Activated CD4-positive, CD25-positive, alpha-beta regulatory T cell treated with anti-CD3 and anti-CD28 coated beads, Interleukin-2, amount 50 U/mL, for 72 hours (primary cell): ENCODE results near the gene MEN1.
A peak's percentile ranks its signal among the peaks of the same experiment; 100 is the strongest.

Experiments
- DNase-seq: peaks from one replicate; pipeline ENCODE4 v3.0.0; 2021

Gene MEN1

DNA sequence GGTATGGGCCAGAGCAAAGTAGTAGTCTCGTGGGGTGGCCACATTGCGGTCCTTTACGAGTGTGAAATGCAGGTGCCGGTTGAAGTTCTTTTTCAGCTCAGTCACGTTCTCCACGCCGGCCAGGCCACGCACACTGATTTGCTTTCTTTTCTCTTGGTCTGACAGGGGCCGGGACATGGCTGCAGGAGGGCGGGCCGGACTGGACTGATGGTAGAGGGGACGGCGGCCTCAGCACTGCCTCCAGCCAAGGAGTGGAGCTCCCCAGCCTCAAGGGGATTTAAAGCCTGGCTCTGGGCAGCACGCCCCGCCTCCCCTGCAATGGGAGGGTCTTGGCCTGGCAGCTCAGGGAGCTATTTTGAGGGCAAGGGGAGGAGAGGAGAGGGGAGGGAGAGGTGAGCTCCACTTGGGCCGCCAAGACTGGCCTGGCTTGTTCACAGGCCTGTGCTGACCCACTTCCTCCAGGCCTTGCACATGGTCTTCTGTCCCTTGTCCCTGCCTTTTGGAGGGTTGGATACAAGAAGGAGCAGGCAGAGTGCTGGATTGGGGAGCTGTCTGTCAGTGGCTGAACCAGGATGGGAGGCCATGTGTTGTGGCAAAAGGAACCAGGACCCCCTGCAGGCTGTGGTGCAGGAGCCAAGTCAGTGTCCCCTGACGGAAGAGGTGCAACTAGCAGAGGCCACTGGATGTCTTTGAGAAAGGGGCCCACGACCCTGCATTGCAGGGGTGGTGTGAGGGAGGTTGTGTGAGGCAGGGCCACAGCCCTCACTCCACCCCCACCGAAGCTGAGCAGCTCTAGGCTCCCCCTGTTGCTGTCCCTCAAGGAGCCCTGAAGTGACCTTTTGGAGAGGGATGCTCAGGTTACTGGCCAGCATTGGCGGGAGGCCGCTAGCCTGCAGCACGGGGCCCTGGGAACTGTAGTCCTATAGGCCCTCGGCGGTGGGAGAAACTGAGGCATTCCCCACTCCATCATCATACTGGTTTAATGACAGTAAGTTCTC lies 50.3 kb downstream of the MEN1 start, which contains the start of gene PYGM:
Gene PYGM (minus strand): TSS at position 253 of the 998 bp plus-strand sequence. CDS start 76 bp downstream, at position 177.
- DNase-seq: peak; percentile 22

DNA sequence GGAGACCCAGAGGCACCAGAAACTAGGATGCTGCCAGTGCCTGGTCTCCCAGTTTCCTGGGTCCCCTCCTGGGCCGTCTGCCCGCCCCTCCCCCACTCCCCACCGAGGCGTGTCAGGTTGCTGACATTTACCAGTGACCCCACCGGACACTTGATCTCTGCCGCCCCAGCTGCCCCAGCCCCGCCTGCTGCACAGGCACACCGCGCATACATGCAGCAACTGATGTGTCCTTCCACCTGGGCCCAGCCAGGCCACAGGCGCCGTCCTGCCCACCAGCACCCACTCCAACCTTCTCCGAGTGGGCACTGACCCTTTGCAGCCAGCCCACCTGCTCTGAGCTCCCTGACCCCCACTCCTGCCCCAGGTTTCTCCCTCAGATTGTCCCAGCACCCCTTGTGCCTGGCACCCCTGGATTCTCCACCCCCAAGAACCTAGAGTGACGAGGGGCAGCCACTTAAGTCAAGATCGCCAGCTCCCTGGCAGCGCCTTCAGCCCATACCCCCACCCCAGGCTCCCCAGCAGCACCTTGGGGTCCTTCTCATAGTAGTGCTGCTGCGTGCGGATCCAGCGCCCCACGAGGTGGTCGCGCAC lies 51.1 kb downstream of the MEN1 start:
- no peak for DNase-seq

DNA sequence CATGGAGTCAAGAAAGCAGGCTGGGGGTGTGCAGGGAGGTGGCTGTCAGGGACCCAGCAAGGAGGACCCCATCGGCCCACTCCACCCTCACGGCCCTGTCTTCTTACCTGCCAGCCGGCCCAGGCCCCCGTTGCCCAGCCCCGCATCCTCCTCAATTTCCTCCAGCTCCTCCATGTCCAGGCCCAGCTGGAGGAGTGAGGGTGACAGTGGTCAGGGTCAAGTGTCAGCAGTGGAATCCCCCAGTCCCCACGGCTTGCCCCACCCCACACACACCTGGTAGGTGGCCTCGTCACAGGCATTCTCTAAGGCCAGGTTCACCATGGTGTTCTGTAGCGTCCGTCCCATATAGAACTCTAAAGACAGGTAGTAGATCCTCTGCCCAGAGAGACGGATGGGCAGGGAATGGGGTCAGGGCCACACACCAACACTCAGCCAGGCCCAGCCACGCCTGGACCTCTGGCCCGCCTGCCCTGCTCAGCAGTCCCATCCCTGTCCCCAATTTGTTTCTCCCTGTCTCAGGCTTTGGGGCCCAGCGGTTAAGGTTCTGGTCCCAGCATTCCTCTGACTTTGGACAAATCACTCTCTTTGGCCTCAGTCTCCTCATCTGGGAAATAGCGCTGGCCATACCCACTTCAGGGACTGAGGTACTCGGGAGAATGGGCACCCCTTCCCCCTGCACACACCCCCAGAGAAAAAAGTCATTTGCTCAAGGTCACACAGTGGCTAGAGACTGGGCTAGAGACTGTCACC lies 51.8 kb downstream of the MEN1 start:
- DNase-seq: no peak

DNA sequence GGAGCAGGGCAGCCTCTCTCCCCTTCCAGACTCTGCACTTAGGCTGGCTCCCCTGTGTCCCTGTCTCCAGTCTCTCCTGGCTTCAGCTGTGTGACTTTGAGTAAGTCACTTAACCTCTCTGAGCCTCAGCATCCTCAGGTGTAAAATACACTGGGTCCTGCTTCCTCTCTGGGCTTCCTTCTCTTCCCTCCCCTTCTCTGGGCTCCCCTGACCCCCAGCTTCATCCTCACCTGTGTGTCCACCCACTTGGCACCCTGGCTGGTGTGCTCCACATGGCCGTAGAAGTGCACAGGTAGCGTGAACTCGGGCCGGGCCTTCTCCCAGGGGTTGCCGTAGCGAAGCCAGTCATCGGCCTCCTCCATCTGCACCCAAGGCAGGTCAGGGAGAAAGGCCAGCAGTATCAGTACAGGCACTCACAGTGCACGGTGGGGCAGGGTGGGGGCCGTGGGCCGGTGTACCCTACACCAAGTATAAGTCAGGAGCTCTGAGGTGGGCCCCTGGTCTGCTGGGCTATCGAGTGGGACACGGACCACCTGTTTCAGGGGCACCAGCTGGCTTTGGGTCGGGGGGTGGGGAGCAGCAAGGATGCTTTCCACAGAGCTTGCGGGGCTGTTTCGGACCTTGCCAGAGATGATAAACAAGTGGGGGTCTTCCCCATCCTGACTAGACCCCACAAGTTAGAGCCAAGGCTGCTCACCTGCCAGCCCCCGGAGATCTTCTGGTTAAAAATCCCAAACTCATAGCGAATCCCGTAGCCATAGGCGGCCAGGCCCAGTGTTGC lies 52.6 kb downstream of the MEN1 start:
- peak; percentile 23 for DNase-seq

DNA sequence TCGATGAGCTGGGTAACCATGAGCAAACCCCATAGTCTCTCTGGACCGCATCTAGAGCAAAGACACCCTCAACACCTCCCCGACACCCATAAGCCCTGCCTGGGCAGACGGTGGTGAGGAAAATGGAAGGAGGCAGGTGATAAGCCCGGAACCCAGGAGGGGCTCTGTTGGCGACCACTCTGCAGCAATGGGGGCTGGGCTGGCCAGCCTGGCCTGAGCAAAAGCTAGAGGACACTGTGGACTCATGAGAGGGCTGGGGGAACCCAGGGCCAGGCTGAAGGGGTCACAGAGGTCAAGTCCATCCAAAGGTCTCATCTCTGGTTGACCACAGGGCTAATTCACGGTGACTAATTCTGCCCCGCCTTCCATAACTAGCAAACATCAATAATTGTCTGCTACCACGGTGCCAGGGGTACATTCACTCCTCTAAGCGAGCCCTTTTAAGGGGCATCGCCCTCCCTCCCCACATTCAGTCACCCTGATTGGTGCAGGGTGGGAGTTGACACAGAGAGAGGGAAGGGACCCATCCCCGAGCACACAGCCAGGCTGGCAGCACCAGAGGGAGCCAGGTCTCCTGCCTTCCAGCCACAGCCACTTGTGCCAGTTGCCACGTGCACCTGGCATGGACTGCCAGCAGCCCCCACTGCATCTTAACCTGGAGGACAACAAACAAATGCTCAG lies 54.5 kb downstream of the MEN1 start:
- DNase-seq: no peak

DNA sequence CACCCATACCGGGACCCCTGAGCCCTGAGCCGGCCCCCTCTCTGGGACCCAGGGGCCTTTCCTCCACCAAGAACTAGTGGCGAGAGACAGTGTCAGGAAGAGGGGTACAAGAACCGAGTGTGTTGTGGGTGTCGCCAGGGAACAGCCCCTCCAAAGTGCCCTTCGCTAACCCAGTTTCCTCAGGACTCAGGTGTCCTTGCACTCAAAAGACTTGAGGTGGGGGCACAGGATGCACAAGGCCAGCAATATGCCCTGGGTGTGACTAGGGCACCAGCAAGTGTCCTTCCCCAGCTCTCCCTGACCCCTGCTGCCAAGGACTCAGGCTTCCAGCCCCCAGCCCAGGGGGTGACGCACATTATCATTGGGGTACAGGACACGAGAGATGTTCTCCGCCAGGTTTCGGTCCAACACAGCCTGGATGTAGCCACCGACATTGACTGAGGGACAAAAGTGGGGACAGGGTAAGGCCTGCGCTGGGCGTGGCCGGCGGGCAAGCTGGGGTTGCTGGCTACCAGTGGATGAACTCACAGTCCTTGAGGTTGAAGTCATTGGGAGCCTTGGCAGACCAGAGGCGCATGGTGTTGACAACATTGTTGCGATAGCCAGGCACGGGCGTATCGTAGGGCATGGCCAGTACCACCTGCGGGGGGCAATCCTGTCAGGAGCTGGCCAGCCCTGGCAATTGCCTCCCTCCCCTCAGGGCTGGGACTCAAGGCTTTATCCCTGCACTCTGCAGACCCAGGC lies 55.3 kb downstream of the MEN1 start:
- no peak for DNase-seq

DNA sequence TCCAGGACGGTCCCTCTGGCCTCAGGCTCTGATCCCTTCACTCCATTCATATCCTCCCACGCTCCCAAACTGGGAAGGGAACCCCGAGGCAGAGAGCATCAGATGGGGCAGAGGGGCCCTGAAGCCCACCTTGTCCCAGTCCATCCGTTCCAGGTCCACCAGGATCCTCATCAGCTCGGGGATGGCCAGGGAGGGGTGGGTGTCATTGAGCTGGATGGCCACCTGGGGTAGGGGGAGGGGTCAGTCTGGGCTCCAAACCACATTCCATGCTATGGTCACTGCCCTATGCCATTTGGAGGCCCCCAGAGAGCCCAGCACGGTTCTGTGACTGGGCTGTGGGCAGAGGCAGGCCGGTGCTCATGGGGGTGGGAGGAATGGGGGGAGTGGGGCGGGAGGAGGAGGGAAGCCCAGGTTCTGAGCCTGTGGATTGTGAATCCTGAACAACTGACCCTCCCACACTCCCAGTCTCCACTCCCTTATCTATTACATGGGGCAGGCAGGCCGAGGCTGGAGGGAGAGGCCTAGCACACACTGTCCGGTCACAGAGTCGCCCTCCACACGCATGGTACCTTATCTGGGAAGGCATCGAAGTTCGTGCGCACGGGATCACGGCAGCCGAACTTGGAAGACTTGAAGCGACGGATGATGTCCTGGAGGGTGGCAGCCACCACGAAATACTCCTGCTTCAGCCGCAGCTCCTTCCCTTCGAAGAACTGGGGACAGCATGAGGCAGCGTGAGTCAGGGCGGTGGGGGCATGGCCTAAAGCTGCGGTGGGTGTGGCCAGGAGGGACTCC lies 56.0 kb downstream of the MEN1 start:
- DNase-seq: no peak
